H1 (cell line): Measurements from ENCODE around the gene APBA2. TPM values are rescaled to one million over a fixed set of nuclear protein-coding genes. Genes with fewer than 3 reads are reported as not detected.
A peak's percentile ranks its signal among the peaks of the same experiment; 100 is the strongest.

ENCODE experiments used
- CTCF ChIA-PET: fragments of 300-600 bp; sonication (Branson Sonifier 250); formaldehyde crosslinking; loops from one replicate; lab custom pipeline; 2021; ENCODE audit not compliant: partially characterized antibody; lab: Charles Lee
- POLR2A ChIA-PET: fragments of 300-600 bp; sonication (Branson Sonifier 250); formaldehyde crosslinking; loops from one replicate; lab custom pipeline; 2021; ENCODE audit warnings: inconsistent platforms; ENCODE audit not compliant: partially characterized antibody; lab: Charles Lee
- DNase-seq, 2 experiments: peaks; one replicate each; pipeline versions ENCODE4 v3.0.0 to v3.0.0-alpha.2; 2010 to 2022; ENCODE audit warnings: low spot score in 2 of 2, low read depth in 1 of 2, mixed read lengths in 1 of 2
- FAIRE-seq: peaks from 2 replicates; lab custom pipeline; 2011; peaks lifted over from hg19 to GRCh38; lab: Jason Lieb, UNC
- H2AFZ ChIP-seq: 2 replicates; pipeline ENCODE4 v1.8.1; 2012; ENCODE audit warnings: low read length, inconsistent platforms
- H2AK5ac ChIP-seq: 2 replicates; pipeline ENCODE4 v1.6.1; 2013; ENCODE audit warnings: low read depth, low read length
- H2BK120ac ChIP-seq: replicated peaks from 2 replicates; pipeline ENCODE3; 2013; ENCODE audit warnings: low read depth, low read length, inconsistent platforms
- H2BK12ac ChIP-seq: 2 replicates; pipeline ENCODE4 v1.6.1; 2013; ENCODE audit warnings: low read depth, low read length
- H2BK15ac ChIP-seq: 2 replicates; pipeline ENCODE4 v1.6.1; 2013; ENCODE audit warnings: low read length
- H2BK20ac ChIP-seq: 2 replicates; pipeline ENCODE4 v1.6.1; 2013; ENCODE audit warnings: low read length
- H2BK5ac ChIP-seq: 2 replicates; pipeline ENCODE4 v1.6.1; 2013; ENCODE audit warnings: low read depth, low read length
- H3K14ac ChIP-seq: 2 replicates; pipeline ENCODE4 v1.6.1; 2013; ENCODE audit warnings: inconsistent platforms; ENCODE audit not compliant: insufficient read length
- H3K18ac ChIP-seq: 2 replicates; pipeline ENCODE4 v1.6.1; 2013; ENCODE audit warnings: low read length; ENCODE audit errors: extremely low read depth
- H3K23ac ChIP-seq: 2 replicates; pipeline ENCODE4 v1.6.1; 2013; ENCODE audit warnings: inconsistent platforms; ENCODE audit not compliant: insufficient read length
- H3K23me2 ChIP-seq: 2 replicates; pipeline ENCODE4 v1.6.1; 2013; ENCODE audit warnings: low read depth, low read length
- H3K27ac ChIP-seq: 2 replicates; pipeline ENCODE4 v1.6.1; 2011; ENCODE audit warnings: low read depth, low read length, inconsistent platforms
- H3K27me3 ChIP-seq, 4 experiments: replicated peaks in 1 of 4; 1 replicate in 1 of 4; 2 replicates in 3 of 4; pipeline versions ENCODE4 v1.6.1 to v1.8.1; 2011 to 2013; ENCODE audit warnings: low read length in 3 of 4, mild to moderate bottlenecking in 3 of 4, inconsistent platforms in 2 of 4, mixed read lengths in 2 of 4, moderate library complexity in 1 of 4; ENCODE audit not compliant: control insufficient read depth in 3 of 4, insufficient read depth in 3 of 4; ENCODE audit errors: extremely low read depth in 1 of 4
- H3K36me3 ChIP-seq, 4 experiments: 2 replicates each; pipeline versions ENCODE4 v1.6.1 to v1.8.1; 2011 to 2013; ENCODE audit warnings: mild to moderate bottlenecking in 4 of 4, low read length in 3 of 4, moderate library complexity in 2 of 4, control low read depth in 1 of 4, inconsistent platforms in 1 of 4; ENCODE audit not compliant: insufficient read depth in 4 of 4, control insufficient read depth in 2 of 4
- H3K4ac ChIP-seq: replicated peaks from 2 replicates; pipeline ENCODE3; 2013; ENCODE audit warnings: low read length, low read depth, mixed read lengths, inconsistent platforms; ENCODE audit not compliant: insufficient read length
- H3K4me1 ChIP-seq, 4 experiments: replicated peaks in 1 of 4; 1 replicate in 1 of 4; 2 replicates in 3 of 4; pipeline versions ENCODE4 v1.6.1 to v1.8.1; 2011 to 2013; ENCODE audit warnings: low read length in 3 of 4, inconsistent platforms in 2 of 4, mixed read lengths in 1 of 4; ENCODE audit not compliant: insufficient read depth in 4 of 4, control insufficient read depth in 3 of 4
- H3K4me2 ChIP-seq, 2 experiments: 2 replicates each; pipeline versions ENCODE4 v1.6.1 to v1.8.1; 2011 to 2013; ENCODE audit warnings: low read depth in 2 of 2, low read length in 2 of 2, control low read depth in 1 of 2, inconsistent platforms in 1 of 2, mild to moderate bottlenecking in 1 of 2; ENCODE audit not compliant: insufficient read depth in 1 of 2
- H3K4me3 ChIP-seq, 4 experiments: fragments of 200-600, 300-600 bp in 1 of 4; sonication (generic), shearing (Covaris generic), sonication (Bioruptor Twin) in 1 of 4; 2 replicates each; pipeline versions ENCODE4 v1.5.1 to v1.8.1; 2011 to 2016; ENCODE audit warnings: low read length in 4 of 4, low read depth in 3 of 4, control low read depth in 2 of 4, inconsistent platforms in 2 of 4, mild to moderate bottlenecking in 2 of 4, mixed read lengths in 1 of 4, moderate library complexity in 1 of 4; ENCODE audit not compliant: insufficient read depth in 2 of 4; ENCODE audit errors: extremely low read depth in 1 of 4
- H3K56ac ChIP-seq: replicated peaks from 2 replicates; pipeline ENCODE3; 2013; ENCODE audit warnings: low read depth, mild to moderate bottlenecking, mixed read lengths, low read length, inconsistent platforms; ENCODE audit not compliant: insufficient read length
- H3K79me1 ChIP-seq: 2 replicates; pipeline ENCODE4 v1.6.1; 2013; ENCODE audit warnings: low read depth, low read length, control low read depth
- H3K79me2 ChIP-seq, 2 experiments: 2 replicates each; pipeline versions ENCODE4 v1.6.1 to v1.8.1; 2012 to 2013; ENCODE audit warnings: low read length in 2 of 2, mild to moderate bottlenecking in 2 of 2, inconsistent platforms in 1 of 2; ENCODE audit not compliant: insufficient read depth in 2 of 2, control insufficient read depth in 1 of 2
- H3K9ac ChIP-seq, 4 experiments: replicated peaks in 1 of 4; 1 replicate in 1 of 4; 2 replicates in 3 of 4; pipeline versions ENCODE4 v1.6.1 to v1.8.1; 2011 to 2013; ENCODE audit warnings: low read depth in 3 of 4, low read length in 3 of 4, control low read depth in 2 of 4, mild to moderate bottlenecking in 2 of 4, moderate library complexity in 2 of 4, inconsistent platforms in 1 of 4; ENCODE audit errors: extremely low read depth in 1 of 4
- H3K9me3 ChIP-seq, 2 experiments: 2 replicates each; pipeline versions ENCODE4 v1.6.1 to v1.8.1; 2012 to 2013; ENCODE audit warnings: mild to moderate bottlenecking in 2 of 2, moderate library complexity in 2 of 2, control low read depth in 1 of 2, inconsistent platforms in 1 of 2, low read depth in 1 of 2, low read length in 1 of 2, mixed read lengths in 1 of 2; ENCODE audit not compliant: insufficient read depth in 2 of 2
- H4K20me1 ChIP-seq, 2 experiments: replicated peaks in 1 of 2; 2 replicates each; pipeline versions ENCODE3 to v1.8.1; 2011 to 2013; ENCODE audit warnings: inconsistent platforms in 2 of 2, low read length in 2 of 2, mild to moderate bottlenecking in 1 of 2; ENCODE audit not compliant: insufficient read depth in 2 of 2, control insufficient read depth in 1 of 2
- H4K5ac ChIP-seq: 2 replicates; pipeline ENCODE4 v1.6.1; 2013; ENCODE audit warnings: low read length, low read depth, mixed read lengths, inconsistent platforms; ENCODE audit not compliant: insufficient read length
- H4K8ac ChIP-seq: 2 replicates; pipeline ENCODE4 v1.8.0; 2013; ENCODE audit warnings: mild to moderate bottlenecking, moderate library complexity, low read length, inconsistent platforms; ENCODE audit not compliant: insufficient read depth; ENCODE audit errors: extremely low read depth
- H4K91ac ChIP-seq: replicated peaks from 2 replicates; pipeline ENCODE3; 2013; ENCODE audit warnings: low read length, mixed read lengths, inconsistent platforms; ENCODE audit not compliant: insufficient read length
- ATF3 ChIP-seq: IDR thresholded peaks from 2 replicates; pipeline ENCODE4 v1.6.1; 2011; ENCODE audit warnings: low read depth, mild to moderate bottlenecking, low read length; ENCODE audit not compliant: insufficient read depth
- BACH1 ChIP-seq: IDR thresholded peaks from 2 replicates; pipeline ENCODE4 v1.6.1; 2012; ENCODE audit warnings: low read length, improper control_type of control experiment
- CHD1 ChIP-seq: IDR thresholded peaks from 2 replicates; pipeline ENCODE4 v1.6.1; 2012; ENCODE audit warnings: low read depth, low read length, improper control_type of control experiment
- EP300 ChIP-seq, 2 experiments: IDR thresholded peaks; 1 replicate in 1 of 2; 2 replicates in 1 of 2; pipeline ENCODE4 v1.6.1; 2011 to 2012; ENCODE audit warnings: low read depth in 2 of 2, low read length in 2 of 2, mild to moderate bottlenecking in 2 of 2, borderline replicate concordance in 1 of 2, inconsistent platforms in 1 of 2, moderate library complexity in 1 of 2
- GABPA ChIP-seq: IDR thresholded peaks from 2 replicates; pipeline ENCODE4 v1.6.1; 2011; ENCODE audit warnings: mild to moderate bottlenecking, low read length, moderate library complexity, borderline replicate concordance; ENCODE audit not compliant: insufficient read depth
- JUN ChIP-seq: IDR thresholded peaks from 2 replicates; pipeline ENCODE4 v1.6.1; 2011; ENCODE audit warnings: low read depth, mild to moderate bottlenecking, improper control_type of control experiment, low read length
- JUND ChIP-seq: IDR thresholded peaks from 2 replicates; pipeline ENCODE4 v1.6.1; 2011; ENCODE audit warnings: mild to moderate bottlenecking, improper control_type of control experiment, low read length
- KDM5A ChIP-seq: fragments of 200-600 bp; IDR thresholded peaks from 2 replicates; pipeline ENCODE4 v1.7.1; 2012; ENCODE audit warnings: mild to moderate bottlenecking, low read length, inconsistent platforms, mixed read lengths
- RAD21 ChIP-seq, 2 experiments: IDR thresholded peaks in 1 of 2; conservative IDR thresholded peaks in 1 of 2; 2 replicates each; pipeline ENCODE4 v1.6.1; 2011; ENCODE audit warnings: low read depth in 2 of 2, low read length in 2 of 2, improper control_type of control experiment in 1 of 2, inconsistent platforms in 1 of 2, mild to moderate bottlenecking in 1 of 2, moderate library complexity in 1 of 2
- SP1 ChIP-seq: IDR thresholded peaks from 2 replicates; pipeline ENCODE4 v1.6.1; 2011; ENCODE audit warnings: low read depth, low read length
- SUZ12 ChIP-seq: fragments of 200-600 bp; sonication (generic); IDR thresholded peaks from 2 replicates; pipeline ENCODE4 v1.6.1; 2012; ENCODE audit warnings: mild to moderate bottlenecking, inconsistent platforms, low read length, moderate library complexity, mixed read lengths
- TAF1 ChIP-seq: IDR thresholded peaks from 2 replicates; pipeline ENCODE4 v1.6.1; 2011; ENCODE audit warnings: mild to moderate bottlenecking, low read depth, low read length
- WGBS, 2 experiments: shearing (Covaris generic) in 1 of 2; methylation state at CpG; one replicate each; pipeline versions ENCODE4 v1.1.6 to v1.1.7; 2013 to 2015; ENCODE audit warnings: low lambda C conversion rate in 2 of 2, mixed read lengths in 2 of 2, inconsistent platforms in 1 of 2, low coverage in 1 of 2, missing lambda C conversion rate in 1 of 2; ENCODE audit not compliant: insufficient replicate concordance in 2 of 2, insufficient coverage in 1 of 2, insufficient read length in 1 of 2; ENCODE audit errors: extremely low coverage in 1 of 2, missing lambda C conversion rate in 1 of 2; 5-methylcytosine and 5-hydroxymethylcytosine counted together
- polyA plus RNA-seq, 7 experiments: library from polyadenylated mRNA; depleted of rRNA in 3 of 7; stranded (reverse) in 5 of 7; unstranded in 2 of 7; fragments of >200 nt in 5 of 7; fragments of 200-250 nt in 2 of 7; gene quantifications; 1 replicate in 5 of 7; 2 replicates in 1 of 7; 4 replicates in 1 of 7; pipeline versions ENCODE4 v1.2.1 to v1.2.3, GENCODE V29; 2011 to 2013; ENCODE audit warnings: missing spikeins in 2 of 7, mixed read lengths in 2 of 7
- total RNA-seq: library from RNA; stranded (reverse); fragmentation: NEBNext Ultra II Directional; extraction: Animal tissue kit (Norgen Biotek cat#: 25700); gene quantifications from 2 replicates; pipeline ENCODE4 v1.2.1, GENCODE V29; 2021

Gene APBA2
- total and polyA plus RNA-seq, 2 of the 8 experiments (the other 6 are each of a cell fraction or from before 2014, with no cell fraction given) = 15.5 to 19.0 TPM

- H3K23ac ChIP-seq = no peak overlapping the region
- CTCF ChIA-PET = interaction anchor here (0.6 to 7.3 kb wide), 16 partner anchors 8 to 777 kb away, joined by 3 to 88 read pairs (median 5); no protein-coding TSS in a partner anchor
- H4K20me1 ChIP-seq = no peaks in the 10 kb centered on the region
- no peak overlapping the region for H3K27ac ChIP-seq
- no peak overlapping the region for H2BK12ac ChIP-seq
- POLR2A ChIA-PET = interaction anchor here (1.0 to 1.3 kb wide), 2 partner anchors 9 to 23 kb away, joined by 3 to 6 read pairs; no protein-coding TSS in a partner anchor
- peaks cover 0 to 2% (median 0%) of the 10 kb centered on the region in 4 experiments; a peak in 4 of 7 replicates for H3K4me1 ChIP-seq
- H2AK5ac ChIP-seq = no peak overlapping the region
- no peak for DNase-seq
- no peaks in the 10 kb centered on the region for H3K23me2 ChIP-seq
- H4K91ac ChIP-seq = no peak overlapping the region
- no peak overlapping the region for H2BK5ac ChIP-seq
- H3K9ac ChIP-seq = no peak overlapping the region
- H3K14ac ChIP-seq = no peak overlapping the region
- no peaks in the 10 kb centered on the region for H3K79me2 ChIP-seq
- no peak overlapping the region for H4K8ac ChIP-seq
- H3K4ac ChIP-seq = no peak overlapping the region
- no peaks in the 10 kb centered on the region; a peak in 1 of 8 replicates for H3K36me3 ChIP-seq
- no peak overlapping the region for H2AFZ ChIP-seq
- H2BK120ac ChIP-seq = no peak overlapping the region
- H3K56ac ChIP-seq = no peak overlapping the region
- H2BK20ac ChIP-seq = no peak overlapping the region
- no peak overlapping the region for H3K18ac ChIP-seq
- no peaks in the 10 kb centered on the region for H3K79me1 ChIP-seq
- 93% methylated on average over 19 of the region's 22 CpGs; no CpG with 5 or more reads in 1 of the 2 experiments for WGBS, 2 experiments
- H4K5ac ChIP-seq = no peak overlapping the region
- no peak overlapping the region for H3K4me2 ChIP-seq
- no peaks in the 10 kb centered on the region for H3K9me3 ChIP-seq
- H3K27me3 ChIP-seq = no peaks in the 10 kb centered on the region
- FAIRE-seq = no peak
- H3K4me3 ChIP-seq = no peak overlapping the region
- no peak overlapping the region for H2BK15ac ChIP-seq
- TF ChIP-seq BACH1 (no peak), EP300 (IDR thresholded peaks at IDR 0.05; ENCODE audit: borderline replicate concordance in 1 of 2, low read depth in 2 of 2, low read length in 2 of 2) (no peak), JUND (no peak), KDM5A (no peak), CHD1 (no peak), TAF1 (no peak), JUN (no peak), SUZ12 (no peak), ATF3 (no peak), SP1 (no peak), GABPA (no peak), RAD21 (IDR thresholded peaks at IDR 0.05 in 1 of 2, conservative IDR thresholded peaks at IDR 0.05 in 1 of 2; ENCODE audit: low read depth in 2 of 2, low read length in 2 of 2) (peak; percentile 18 to 61; a peak in 3 of 4 replicates)
Measured at GRCh38 chr15:29124581-29125381, 239.0 kb downstream of the APBA2 start.
